Measurements from ENCODE around the gene FOSL1.

- TF ChIP-seq CTCF (conservative IDR thresholded peaks at IDR 0.05) = no peak
- no peak for TF ChIP-seq EZH2 (IDR thresholded peaks at IDR 0.05; ENCODE audit: low read depth)
These were observed 56.4 kb downstream of the FOSL1 start for GRCh38 chr11:65843811-65844210.
